Prostate gland (tissue), 2 donors: ENCODE results near the gene ITGA11. TPM values are rescaled to one million over a fixed set of nuclear protein-coding genes. Genes with fewer than 3 reads are reported as not detected.

Experiments used
- DNase-seq: peaks from one replicate; pipeline ENCODE4 v3.0.0-alpha.2; 2019; ENCODE audit warnings: low spot score
- H3K27ac ChIP-seq, 2 donors: fragments of 200-600 bp; sonication (generic); 2 replicates each; pipeline ENCODE4 v1.5.1; 2017 to 2019
- H3K27me3 ChIP-seq: fragments of 200-600 bp; sonication (generic); replicated peaks from 2 replicates; pipeline ENCODE4 v1.5.1; 2019; ENCODE audit not compliant: insufficient read depth
- H3K36me3 ChIP-seq, 2 donors: fragments of 200-600 bp; sonication (generic); 1 replicate in 1 of 2; 2 replicates in 1 of 2; pipeline versions ENCODE4 v1.5.1 to v1.8.1; 2017 to 2019
- H3K4me1 ChIP-seq: fragments of 200-600 bp; sonication (generic); replicated peaks from 2 replicates; pipeline ENCODE4 v1.5.1; 2019
- H3K4me3 ChIP-seq, 2 donors: fragments of 200-600 bp; sonication (generic); 2 replicates each; pipeline ENCODE4 v1.5.1; 2017 to 2019
- H3K9me3 ChIP-seq: fragments of 200-600 bp; sonication (generic); 2 replicates; pipeline ENCODE4 v1.5.1; 2017
- CTCF ChIP-seq, 4 experiments: fragments of 200-600 bp in 2 of 4; fragments of 450-650 bp in 2 of 4; sonication (generic) in 2 of 4; IDR thresholded peaks; 1 replicate in 3 of 4; 2 replicates in 1 of 4; pipeline ENCODE4 v1.5.1; 2016 to 2019; ENCODE audit warnings: antibody characterized with exemption in 4 of 4, mild to moderate bottlenecking in 2 of 4, moderate library complexity in 2 of 4
- POLR2A ChIP-seq: fragments of 450-650 bp; IDR thresholded peaks from one replicate; pipeline ENCODE4 v1.6.1; 2016; ENCODE audit warnings: antibody characterized with exemption, mild to moderate bottlenecking
- POLR2AphosphoS5 ChIP-seq: sonication (generic); formaldehyde crosslinking; IDR thresholded peaks from one replicate; pipeline ENCODE4 v1.6.1; 2017; ENCODE audit warnings: antibody characterized with exemption
- WGBS: methylation state at CpG from one replicate; pipeline ENCODE4 v1.1.5; 2018; 5-methylcytosine and 5-hydroxymethylcytosine counted together
- intact Hi-C: fragments of 100-400 bp; cut with DNase I; formaldehyde crosslinking; loops from one replicate; pipeline ENCODE4 v1.14.2; 2022
- total RNA-seq, 2 donors: library from RNA; depleted of rRNA; stranded (reverse); fragments of >200 nt; gene quantifications; one replicate each; pipeline ENCODE4 v1.1.0, GENCODE V29; 2016

Gene ITGA11
- total RNA-seq, 2 donors from 2014 or later, result 2.0 to 11.0 TPM

DNA sequence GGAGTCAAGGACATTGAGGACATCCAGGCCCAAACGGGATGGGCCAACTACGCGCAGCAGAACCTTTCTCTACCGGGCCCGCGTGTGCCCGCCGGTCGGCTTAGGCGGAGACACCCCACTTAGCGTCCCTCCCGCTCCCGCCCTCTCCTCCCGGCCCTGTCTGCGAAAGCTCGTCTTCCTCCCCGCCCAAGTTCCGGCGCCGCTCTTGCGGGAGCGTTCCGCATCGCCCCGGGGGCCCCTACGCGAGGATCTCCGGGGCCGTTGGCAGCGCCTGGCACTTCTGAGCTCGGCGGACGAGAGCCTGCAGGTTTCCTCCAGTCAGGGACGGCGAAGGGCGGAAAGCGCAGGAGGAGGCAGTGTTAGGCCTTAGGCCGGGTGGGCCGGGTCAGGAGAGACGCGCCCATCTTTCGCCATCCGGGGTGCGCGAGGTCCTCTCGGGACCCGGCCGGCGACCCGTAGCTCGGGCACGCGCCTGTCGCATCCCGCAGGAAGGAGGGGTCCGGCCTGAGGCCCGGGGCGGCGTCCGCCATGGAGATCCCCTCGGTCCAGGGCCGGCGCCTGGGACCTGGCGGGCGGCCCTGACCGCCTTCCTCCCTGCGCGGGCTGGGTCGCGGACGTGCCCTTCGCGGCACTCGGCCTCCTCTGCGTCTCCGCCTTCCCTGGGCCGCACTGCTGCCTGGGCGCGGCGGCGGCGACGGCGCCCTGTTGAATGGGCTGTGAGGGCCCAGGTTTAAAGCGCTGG lies 154.2 kb downstream of the ITGA11 start, which contains the start of gene FEM1B:
TSS of gene FEM1B (plus strand) at position 143 of the 742 bp plus-strand sequence. CDS start 673 bp downstream, outside the sequence.
- intact Hi-C loops, result loop anchor here (5.0 kb wide), 1 partner anchor 540 kb away; no protein-coding TSS in a partner anchor
- Histone ChIP-seq H3K9me3 (no peaks in the 10 kb centered on the region), H3K27me3 (no peaks in the 10 kb centered on the region), H3K4me3 (peak within 1 kb of the TSS; percentile 85 to 95), H3K27ac (peak within 1 kb of the TSS; percentile 97 to 98), H3K4me1 (peaks cover 3% of the 10 kb centered on the region), H3K36me3 (no peaks in the 10 kb centered on the region)
- peak; percentile 88 for DNase-seq
- peak in 1 of 4 experiments; percentile 19 for TF ChIP-seq CTCF (IDR thresholded peaks at IDR 0.05)
- peak; percentile 87 for TF ChIP-seq POLR2AphosphoS5
- peak; percentile 47 for TF ChIP-seq POLR2A
- WGBS, result under 1% methylated on average over 57 of the region's 85 CpGs

DNA sequence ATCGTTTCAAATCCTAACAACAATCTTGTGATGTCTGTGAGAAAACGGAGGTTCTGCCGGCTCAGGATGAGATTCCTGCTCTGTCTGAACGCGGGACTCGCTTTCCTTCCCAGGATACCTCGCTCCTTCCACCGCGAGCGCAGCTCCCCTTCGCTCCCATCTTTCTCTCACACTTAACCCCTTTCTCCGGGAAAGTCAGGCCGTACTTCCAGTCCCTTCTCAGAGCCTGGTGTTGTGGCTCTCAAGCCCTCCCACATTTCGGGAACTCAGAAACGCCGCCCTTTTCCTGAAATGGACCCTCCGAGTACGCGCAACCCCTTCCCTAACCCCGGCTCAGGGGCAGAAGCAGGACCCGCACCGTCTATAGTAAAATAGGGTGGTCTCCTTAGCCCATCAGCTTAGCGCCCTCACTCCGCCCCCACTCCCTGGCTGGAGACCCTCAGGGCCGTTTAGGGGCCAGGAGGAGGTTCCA lies 154.8 kb downstream of the ITGA11 start:
- H3K27me3 ChIP-seq, result no peaks in the 10 kb centered on the region
- H3K9me3 ChIP-seq, result no peaks in the 10 kb centered on the region
- no peak for DNase-seq
- H3K4me1 ChIP-seq, result peaks cover 5% of the 10 kb centered on the region
- H3K4me3 ChIP-seq, result peak overlapping the region; percentile 85 to 95
- intact Hi-C loops, result loop anchor here (5.0 kb wide), 1 partner anchor 540 kb away; no protein-coding TSS in a partner anchor
- WGBS, result under 1% methylated on average over 25 of the region's 25 CpGs
- no peak for TF ChIP-seq POLR2AphosphoS5
- no peak for TF ChIP-seq CTCF (IDR thresholded peaks at IDR 0.05)
- no peak for TF ChIP-seq POLR2A
- no peaks in the 10 kb centered on the region for H3K36me3 ChIP-seq
- H3K27ac ChIP-seq, result peak overlapping the region; percentile 97 to 98

DNA sequence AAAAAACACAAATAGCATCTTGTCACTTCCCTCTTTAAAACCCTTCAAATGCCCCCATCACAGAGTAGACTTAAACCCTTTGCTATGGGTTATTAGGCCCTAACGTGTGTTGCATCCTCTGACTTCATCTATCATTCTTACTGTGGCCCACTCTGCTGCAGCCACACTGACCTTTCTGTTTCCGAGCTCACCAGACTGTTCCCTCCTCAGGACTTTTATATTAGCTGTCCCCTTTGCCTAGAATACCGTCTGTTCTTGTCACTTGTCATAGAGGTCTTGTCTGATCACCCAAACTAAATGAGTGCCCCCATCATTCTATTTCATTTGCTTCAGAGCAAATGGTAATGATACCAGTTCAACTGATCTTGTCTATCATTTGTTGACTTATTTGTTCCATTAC lies 155.3 kb downstream of the ITGA11 start:
- Histone ChIP-seq H3K4me1 (peaks cover 5% of the 10 kb centered on the region), H3K4me3 (peak overlapping the region; percentile 85 to 95), H3K27me3 (no peaks in the 10 kb centered on the region), H3K27ac (peak overlapping the region; percentile 97 to 98), H3K9me3 (no peaks in the 10 kb centered on the region), H3K36me3 (no peaks in the 10 kb centered on the region)
- 22% methylated on average over 3 of the region's 3 CpGs for WGBS
- TF ChIP-seq CTCF (IDR thresholded peaks at IDR 0.05) (no peak), POLR2AphosphoS5 (no peak), POLR2A (no peak)
- intact Hi-C loops, result loop anchor here (5.0 kb wide), 1 partner anchor 541 kb away; no protein-coding TSS in a partner anchor
- no peak for DNase-seq

- no peaks in the 10 kb centered on the region for H3K9me3 ChIP-seq
- DNase-seq, result peak; percentile 59
- H3K27me3 ChIP-seq, result no peaks in the 10 kb centered on the region
- H3K4me1 ChIP-seq, result peaks cover 4% of the 10 kb centered on the region
- H3K36me3 ChIP-seq, result no peaks in the 10 kb centered on the region
- 62% methylated on average over 3 of the region's 3 CpGs for WGBS
- peak overlapping the region; percentile 97 to 98 for H3K27ac ChIP-seq
- intact Hi-C loops, result loop anchor here (5.0 kb wide), 1 partner anchor 542 kb away; no protein-coding TSS in a partner anchor
- TF ChIP-seq CTCF (IDR thresholded peaks at IDR 0.05) (no peak), POLR2AphosphoS5 (peak; percentile 75)
- no peak overlapping the region for H3K4me3 ChIP-seq
Observed at GRCh38 chr15:68275165-68275746, 156.7 kb downstream of the ITGA11 start.
